ENCODE results near the gene CORO2B.

- TF ChIP-seq POLR2AphosphoS5 (IDR thresholded peaks at IDR 0.05; ENCODE audit: borderline replicate concordance, low read depth, low read length) (no peak), EZH2 (IDR thresholded peaks at IDR 0.05) (no peak), FOXP2 (optimal IDR thresholded peaks at IDR 0.05; ENCODE audit: control extremely low read depth, extremely low read length, insufficient read depth) (no peak)
Observed at GRCh38 chr15:68599153-68599545, 20.4 kb downstream of the CORO2B start.

Measured in SK-N-MC (cell line).